Spinal cord (tissue), 10 donors: Measurements from ENCODE around the gene EEF1A1. TPM values are rescaled to one million over a fixed set of nuclear protein-coding genes. Genes with fewer than 3 reads are reported as not detected.
A peak's percentile ranks its signal among the peaks of the same experiment; 100 is the strongest.
"Not testable (repeated sequence)": the region's sequence is repeated elsewhere in the genome, so short reads cannot be mapped to it uniquely, and the experiment has no call there.

Experiments
- DNase-seq, 6 donors: peaks; one replicate each; pipeline versions ENCODE4 v3.0.0 to v3.0.0-alpha.2; 2013 to 2015; ENCODE audit warnings: low spot score in 6 of 6, low read depth in 4 of 6
- H3K27ac ChIP-seq: one replicate; pipeline ENCODE4 v1.5.1; 2013; ENCODE audit warnings: low read depth, low read length, control low read depth
- H3K27me3 ChIP-seq: one replicate; pipeline ENCODE4 v1.6.1; 2013; ENCODE audit warnings: low read length; ENCODE audit not compliant: control insufficient read depth, insufficient read depth
- H3K36me3 ChIP-seq: one replicate; pipeline ENCODE4 v1.6.1; 2013; ENCODE audit warnings: low read length; ENCODE audit not compliant: control insufficient read depth, insufficient read depth
- H3K4me1 ChIP-seq: one replicate; pipeline ENCODE4 v1.6.1; 2013; ENCODE audit warnings: low read length; ENCODE audit not compliant: control insufficient read depth, insufficient read depth
- H3K4me3 ChIP-seq: one replicate; pipeline ENCODE4 v1.5.1; 2013; ENCODE audit warnings: low read depth, low read length, control low read depth
- H3K9me3 ChIP-seq: one replicate; pipeline ENCODE4 v1.6.1; 2013; ENCODE audit warnings: low read length; ENCODE audit not compliant: control insufficient read depth, insufficient read depth
- WGBS: methylation state at CpG from one replicate; pipeline ENCODE4 v1.1.5; 2013; ENCODE audit warnings: missing lambda C conversion rate; ENCODE audit not compliant: insufficient coverage; 5-methylcytosine and 5-hydroxymethylcytosine counted together
- polyA plus RNA-seq, 2 donors: library from polyadenylated mRNA; unstranded; fragments of 120-200 nt; gene quantifications; one replicate each; pipeline ENCODE4 v1.2.1, GENCODE V29; 2013; ENCODE audit not compliant: insufficient read length in 2 of 2
- total RNA-seq, 2 donors: library from RNA; depleted of rRNA in 1 of 2; stranded (reverse); fragments of 120-200 nt in 1 of 2; fragments of >200 nt in 1 of 2; gene quantifications; one replicate each; pipeline versions ENCODE4 v1.2.3 to v1.2.4, GENCODE V29; 2013 to 2014
- donor health status: healthy.

EEF1A1 gene
- total and polyA plus RNA-seq, 4 donors: 8,316 to 18,703 (median 10,541) TPM

GRCh38 chr6:73560182-73560732, 39.4 kb upstream of the EEF1A1 start:
- no peaks in the 10 kb centered on the region for H3K36me3 ChIP-seq
- DNase-seq: no peak
- no peaks in the 10 kb centered on the region for H3K9me3 ChIP-seq
- no peaks in the 10 kb centered on the region for H3K27me3 ChIP-seq
- WGBS: 40% methylated on average over 4 of the region's 8 CpGs
- H3K27ac ChIP-seq: no peak overlapping the region
- H3K4me1 ChIP-seq: peaks cover 14% of the 10 kb centered on the region
- H3K4me3 ChIP-seq: no peak overlapping the region

GRCh38 chr6:73559399-73559794, 38.6 kb upstream of the EEF1A1 start:
- H3K4me3 ChIP-seq, H3K27me3 ChIP-seq, H3K9me3 ChIP-seq, H3K36me3 ChIP-seq, H3K27ac ChIP-seq, DNase-seq: not testable (repeated sequence)
- H3K4me1 ChIP-seq: peaks cover 14% of the 10 kb centered on the region
- WGBS: 96% methylated on average over 8 of the region's 12 CpGs

DNA sequence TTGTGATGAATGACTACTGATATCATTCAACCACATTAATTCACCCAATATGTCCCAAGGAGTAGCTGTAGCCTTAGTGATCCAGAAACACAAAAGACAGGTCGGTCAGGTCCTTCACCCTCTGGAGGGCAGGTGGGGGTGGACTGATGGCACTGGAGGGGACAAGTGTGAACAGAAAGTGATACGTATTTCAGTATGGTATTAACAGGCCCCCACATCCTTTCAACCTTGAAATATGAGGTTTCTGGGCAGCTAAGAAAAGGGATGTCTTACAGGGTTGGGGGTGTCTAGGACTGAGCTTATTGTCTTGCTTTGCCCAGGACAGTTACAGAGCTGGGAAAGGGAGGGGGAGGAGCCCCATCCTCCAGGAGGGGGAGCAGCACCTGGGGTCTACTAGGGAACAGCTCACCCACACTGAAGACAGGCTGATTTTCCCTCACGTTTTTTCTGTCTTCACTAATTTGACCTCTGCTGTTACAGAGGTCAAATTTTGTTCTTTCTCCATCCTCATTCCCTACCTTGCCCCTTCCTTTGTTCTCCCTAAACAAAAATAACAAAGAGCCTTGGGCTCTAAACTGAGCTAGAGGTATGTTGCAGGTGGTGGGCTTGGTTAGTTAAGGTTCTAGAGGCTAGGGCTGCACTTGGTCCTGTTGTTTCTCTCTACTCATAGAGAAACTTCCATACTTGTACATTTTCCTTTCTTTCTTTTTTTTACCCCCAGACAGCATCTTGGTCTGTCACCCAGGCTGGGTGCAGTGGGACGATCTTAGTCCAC, 38.0 kb upstream of the EEF1A1 start:
- no peaks in the 10 kb centered on the region for H3K36me3 ChIP-seq
- H3K4me3 ChIP-seq: no peak overlapping the region
- peaks cover 14% of the 10 kb centered on the region for H3K4me1 ChIP-seq
- DNase-seq: no peak
- no peak overlapping the region for H3K27ac ChIP-seq
- 60% methylated on average over 2 of the region's 4 CpGs for WGBS
- H3K27me3 ChIP-seq: no peaks in the 10 kb centered on the region
- H3K9me3 ChIP-seq: no peaks in the 10 kb centered on the region

GRCh38 chr6:73556836-73557235, 36.0 kb upstream of the EEF1A1 start:
- H3K27ac ChIP-seq: peak overlapping the region; percentile 78

DNA sequence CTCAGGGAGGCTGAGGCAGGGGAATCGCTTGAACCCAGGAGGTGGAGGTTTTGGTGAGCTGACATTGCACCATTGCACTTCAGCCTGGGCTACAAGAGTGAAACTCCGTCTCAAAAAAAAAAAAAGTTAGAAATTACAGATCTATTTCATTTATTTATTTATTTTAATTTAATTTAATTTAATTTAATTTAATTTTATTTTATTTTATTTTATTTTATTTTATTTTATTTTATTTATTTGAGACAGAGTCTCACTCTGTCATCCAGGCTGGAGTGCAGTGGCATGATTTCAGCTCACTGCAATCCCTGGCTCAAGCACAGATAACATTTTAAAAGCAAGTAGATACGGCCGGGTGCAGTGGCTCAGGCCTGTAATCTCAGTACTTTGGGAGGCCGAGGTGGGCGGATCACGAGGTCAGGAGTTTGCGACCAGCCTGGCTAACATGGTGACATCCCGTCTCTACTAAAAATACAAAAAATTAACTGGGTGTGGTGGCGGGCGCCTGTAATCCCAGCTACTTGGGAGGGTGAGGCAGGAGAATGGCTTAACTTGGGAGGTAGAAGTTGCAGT, 34.6 kb upstream of the EEF1A1 start:
- DNase-seq, H3K27me3 ChIP-seq, H3K9me3 ChIP-seq, H3K36me3 ChIP-seq, H3K4me3 ChIP-seq: not testable (repeated sequence)
- WGBS: 100% methylated on average over 2 of the region's 11 CpGs
- Histone ChIP-seq H3K4me1 (peaks cover 14% of the 10 kb centered on the region), H3K27ac (peak overlapping the region; percentile 67)

More at GRCh38 chr6:73556836-73557235, 36.0 kb upstream of the EEF1A1 start:
- peak in 3 of 6 donors; percentile 12 to 68 (median 65) for DNase-seq
- no peaks in the 10 kb centered on the region for H3K27me3 ChIP-seq
- WGBS: 0% methylated on average over 1 of the region's 1 CpG
- no peaks in the 10 kb centered on the region for H3K36me3 ChIP-seq
- peaks cover 14% of the 10 kb centered on the region for H3K4me1 ChIP-seq
- H3K9me3 ChIP-seq: no peaks in the 10 kb centered on the region
- no peak overlapping the region for H3K4me3 ChIP-seq

DNA sequence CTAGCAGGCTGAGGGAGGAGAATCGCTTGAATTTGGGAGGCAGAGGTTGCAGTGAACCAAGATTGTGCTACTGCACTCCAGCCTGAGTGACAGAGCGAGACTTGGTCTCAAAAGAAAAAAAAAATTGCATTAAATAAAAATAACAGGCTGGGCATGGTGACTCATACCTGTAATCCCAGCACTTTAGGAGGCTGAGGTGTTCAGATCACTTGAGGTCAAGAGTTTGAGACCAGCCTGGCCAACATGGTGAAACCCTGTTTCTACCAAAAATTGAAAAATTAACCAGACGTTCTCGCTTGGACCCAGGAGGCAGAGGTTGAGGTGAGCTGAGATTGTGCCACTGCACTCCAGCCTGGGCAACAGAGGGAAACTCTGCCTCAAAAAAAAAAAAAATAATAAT, 30.3 kb upstream of the EEF1A1 start:
- not testable (repeated sequence) for DNase-seq, H3K4me1 ChIP-seq, H3K27ac ChIP-seq, H3K36me3 ChIP-seq, H3K4me3 ChIP-seq, H3K9me3 ChIP-seq, H3K27me3 ChIP-seq
- no CpG with 5 or more reads among the region's 4 CpGs for WGBS

- no peak for DNase-seq
- no peaks in the 10 kb centered on the region for H3K9me3 ChIP-seq
- H3K4me3 ChIP-seq: no peak overlapping the region
- no peaks in the 10 kb centered on the region for H3K27me3 ChIP-seq
- no peaks in the 10 kb centered on the region for H3K4me1 ChIP-seq
- WGBS: 87% methylated on average over 4 of the region's 12 CpGs
- no peaks in the 10 kb centered on the region for H3K36me3 ChIP-seq
- no peak overlapping the region for H3K27ac ChIP-seq
Observed at GRCh38 chr6:73548458-73549446, 27.9 kb upstream of the EEF1A1 start.

DNA sequence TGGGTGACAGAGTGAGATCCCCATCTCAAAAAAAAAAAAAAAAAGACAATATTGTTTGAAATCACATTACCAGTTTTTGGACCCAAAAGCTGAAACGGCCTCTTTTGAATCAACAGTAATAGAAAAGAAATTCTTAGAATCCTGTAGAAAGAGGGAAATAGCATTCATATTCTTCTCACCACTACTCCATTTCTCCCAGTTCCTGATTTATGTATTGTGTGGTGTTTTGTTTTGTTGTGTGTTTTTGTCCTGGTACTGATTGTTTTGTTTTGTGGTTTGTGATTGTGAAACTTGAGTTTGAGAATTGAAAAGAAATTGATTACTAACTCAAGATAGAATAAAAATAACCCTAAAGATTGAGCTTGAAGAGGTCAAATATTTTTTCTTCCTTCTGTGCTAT, 26.2 kb upstream of the EEF1A1 start:
- Histone ChIP-seq H3K9me3 (no peaks in the 10 kb centered on the region), H3K27ac (no peak overlapping the region), H3K36me3 (no peaks in the 10 kb centered on the region), H3K27me3 (no peaks in the 10 kb centered on the region), H3K4me3 (no peak overlapping the region), H3K4me1 (no peaks in the 10 kb centered on the region)
- no CpG with 5 or more reads among the region's 1 CpG for WGBS
- DNase-seq: no peak

DNA sequence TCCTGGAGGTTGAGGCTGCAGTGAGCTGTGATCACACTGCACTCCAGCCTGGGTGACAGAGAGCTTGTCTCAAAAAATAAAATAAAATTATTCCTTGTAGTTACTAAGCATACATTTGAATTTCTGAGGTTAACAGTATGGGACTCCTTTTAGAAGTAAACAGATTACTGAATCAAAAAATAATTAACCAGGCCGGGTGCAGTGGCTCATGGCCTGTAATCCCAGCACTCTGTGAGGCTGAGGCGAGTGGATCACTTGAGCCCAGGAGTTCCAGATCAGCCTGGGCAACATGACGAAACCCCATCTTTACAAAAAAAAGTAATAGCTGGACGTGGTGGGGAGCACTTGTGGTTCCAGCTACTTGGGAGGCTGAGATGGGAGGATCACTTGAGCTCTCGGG, 22.1 kb upstream of the EEF1A1 start:
- 86% methylated on average over 3 of the region's 5 CpGs for WGBS
- no peaks in the 10 kb centered on the region for H3K4me1 ChIP-seq
- DNase-seq: no peak
- no peak overlapping the region for H3K4me3 ChIP-seq
- no peaks in the 10 kb centered on the region for H3K36me3 ChIP-seq
- H3K9me3 ChIP-seq: no peaks in the 10 kb centered on the region
- H3K27ac ChIP-seq: no peak overlapping the region
- H3K27me3 ChIP-seq: no peaks in the 10 kb centered on the region
